GM03348 (cell line): ENCODE results near the gene RAB3IP.
A peak's percentile ranks its signal among the peaks of the same experiment; 100 is the strongest.
"Not testable (repeated sequence)": the region's sequence is repeated elsewhere in the genome, so short reads cannot be mapped to it uniquely, and the experiment has no call there.

Experiments used
- DNase-seq: peaks from one replicate; pipeline ENCODE4 v3.0.0; 2012; ENCODE audit warnings: low spot score

Gene RAB3IP

DNA sequence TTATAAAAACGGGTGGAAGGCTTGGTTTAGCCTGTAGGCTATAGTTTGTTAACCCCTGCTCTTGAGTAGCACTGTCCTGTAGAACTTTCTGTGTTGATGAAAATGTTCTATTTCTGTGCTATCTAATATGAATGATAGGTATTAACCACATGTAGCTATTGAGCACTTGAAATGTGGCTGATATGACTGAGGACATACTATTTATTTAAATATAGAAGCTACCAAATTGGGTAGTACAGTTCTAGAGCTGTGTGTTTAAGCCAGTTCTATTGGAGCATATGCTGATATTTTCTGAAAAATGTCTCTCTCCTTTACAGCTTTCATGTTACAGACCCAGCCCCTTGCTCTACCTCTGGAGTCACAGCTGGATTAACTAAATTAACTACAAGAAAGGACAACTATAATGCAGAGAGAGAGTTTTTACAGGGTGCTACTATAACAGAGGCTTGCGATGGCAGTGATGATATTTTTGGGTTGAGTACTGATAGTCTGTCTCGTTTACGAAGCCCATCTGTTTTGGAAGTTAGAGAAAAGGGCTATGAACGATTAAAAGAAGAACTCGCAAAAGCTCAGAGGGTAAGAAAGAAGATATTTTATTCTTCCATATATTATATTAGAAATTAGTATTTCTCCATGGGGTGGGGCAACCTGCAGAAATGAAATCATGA lies 17.6 kb downstream of the RAB3IP start:
- no peak for DNase-seq

GRCh38 chr12:69758105-69758504 lies 19.4 kb downstream of the RAB3IP start:
- DNase-seq, result no peak

DNA sequence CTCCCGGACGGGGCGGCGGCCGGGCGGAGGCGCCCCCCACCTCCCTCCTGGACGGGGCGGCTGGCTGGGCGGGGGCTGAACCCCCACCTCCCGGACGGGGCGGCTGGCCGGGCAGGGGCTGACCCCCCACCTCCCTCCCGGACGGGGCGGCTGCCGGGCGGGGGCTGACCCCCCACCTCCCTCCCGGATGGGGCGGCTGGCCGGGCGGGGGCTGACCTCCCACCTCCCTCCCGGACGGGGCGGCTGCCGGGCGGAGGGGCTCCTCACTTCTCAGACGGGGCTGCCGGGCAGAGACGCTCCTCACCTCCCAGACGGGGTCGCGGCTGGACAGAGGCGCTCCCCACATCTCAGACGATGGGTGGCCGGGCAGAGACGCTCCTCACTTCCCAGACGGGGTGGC lies 20.9 kb downstream of the RAB3IP start:
- DNase-seq, result not testable (repeated sequence)

DNA sequence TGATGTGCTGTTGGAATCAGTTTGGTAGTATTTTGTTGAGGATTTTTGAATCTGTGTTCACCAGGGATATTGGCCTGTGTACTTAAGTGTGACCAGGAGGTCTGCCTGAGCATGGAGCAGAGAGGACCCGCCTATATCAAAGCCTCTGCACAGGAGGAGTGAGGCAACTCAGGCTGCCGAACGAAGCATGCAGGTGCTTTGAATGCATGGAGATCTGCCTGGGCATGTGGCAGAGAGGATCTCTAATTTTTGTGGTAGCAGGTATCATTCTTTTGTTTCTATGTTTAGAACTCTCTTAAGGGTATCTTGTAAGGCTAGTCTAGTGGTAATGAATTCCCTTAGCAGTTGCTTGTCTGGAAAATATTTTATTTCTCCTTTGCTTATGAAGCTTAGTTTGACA lies 26.9 kb downstream of the RAB3IP start:
- DNase-seq, result no peak

GRCh38 chr12:69766260-69766659 lies 27.6 kb downstream of the RAB3IP start:
- DNase-seq, result no peak

GRCh38 chr12:69779928-69780327 lies 41.3 kb downstream of the RAB3IP start:
- peak; percentile 38 for DNase-seq

DNA sequence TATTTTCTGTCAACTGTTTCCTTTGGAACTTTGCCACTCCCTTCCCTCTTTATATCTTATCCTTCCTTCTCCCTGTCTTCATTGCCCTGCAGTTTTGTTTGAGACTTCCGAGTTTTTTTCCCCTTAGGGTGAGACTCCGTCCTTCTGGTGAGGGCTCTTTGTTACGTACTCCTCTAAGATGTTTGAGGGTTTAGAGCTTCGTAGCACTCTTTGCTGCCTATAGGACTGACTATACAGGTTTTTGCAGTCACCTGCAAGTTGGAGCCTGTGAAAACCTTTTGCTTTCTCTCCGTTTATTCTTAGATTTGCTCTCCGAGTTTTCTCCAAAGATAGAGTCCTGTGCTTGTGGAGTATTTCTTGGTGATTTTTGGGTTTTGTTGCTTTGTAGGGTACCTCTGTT lies 44.7 kb downstream of the RAB3IP start:
- DNase-seq, result no peak

GRCh38 chr12:69789351-69789750 lies 50.7 kb downstream of the RAB3IP start:
- DNase-seq, result no peak

DNA sequence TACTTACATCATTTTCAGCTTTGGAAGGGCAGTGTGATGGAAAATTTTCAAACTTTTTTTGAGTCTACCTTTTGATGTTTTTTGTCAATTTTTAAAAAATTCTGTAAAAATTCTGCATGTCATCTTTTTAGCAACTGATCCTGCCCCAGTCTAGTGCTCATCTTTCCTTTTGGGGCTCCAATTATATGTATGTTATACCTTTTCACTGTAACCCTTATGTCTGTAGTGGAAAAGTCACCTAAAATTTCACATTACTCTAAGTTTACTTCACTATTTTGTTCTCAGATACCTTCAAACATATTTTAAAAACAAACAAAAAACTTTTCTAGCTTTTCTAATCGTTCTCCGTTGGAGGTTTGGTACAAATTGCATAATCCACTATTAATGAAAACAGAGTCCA lies 53.9 kb downstream of the RAB3IP start:
- no peak for DNase-seq

- not testable (repeated sequence) for DNase-seq
Observed at GRCh38 chr12:69807101-69807897, 68.6 kb downstream of the RAB3IP start.

DNA sequence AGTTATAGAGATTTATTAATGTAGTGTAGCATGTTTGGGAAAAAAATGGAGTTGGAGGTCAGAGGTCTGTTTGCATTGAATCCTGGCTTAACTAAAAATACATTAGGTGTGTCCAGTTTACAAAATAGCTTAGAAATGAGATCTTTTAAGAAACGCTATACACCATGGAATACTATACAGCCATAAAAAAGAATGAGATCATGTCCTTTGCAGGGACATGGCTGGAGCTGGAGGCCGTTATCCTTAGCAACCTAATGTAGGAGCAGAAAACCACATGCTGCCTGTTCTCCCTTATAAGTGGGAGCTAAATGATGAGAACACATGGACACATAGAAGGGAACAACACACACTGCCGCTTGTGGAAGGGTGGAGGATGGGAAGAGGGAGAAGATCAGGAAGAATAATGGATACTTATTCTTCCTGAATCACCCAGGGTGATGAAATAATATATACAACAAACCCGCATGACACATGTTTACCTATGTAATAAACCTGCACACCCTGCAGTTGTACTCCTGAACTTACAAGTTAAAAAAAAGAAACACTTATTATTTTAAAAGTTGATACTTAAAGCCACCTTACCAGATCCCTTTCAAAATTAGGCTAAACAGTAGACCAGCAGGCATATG lies 72.3 kb downstream of the RAB3IP start:
- no peak for DNase-seq

- no peak for DNase-seq
Observed at GRCh38 chr12:69816082-69816481, 77.4 kb downstream of the RAB3IP start.

GRCh38 chr12:69821032-69821455 lies 82.4 kb downstream of the RAB3IP start:
- no peak for DNase-seq

- peak; percentile 11 for DNase-seq
Observed at GRCh38 chr12:69821456-69822159, 82.9 kb downstream of the RAB3IP start.

DNA sequence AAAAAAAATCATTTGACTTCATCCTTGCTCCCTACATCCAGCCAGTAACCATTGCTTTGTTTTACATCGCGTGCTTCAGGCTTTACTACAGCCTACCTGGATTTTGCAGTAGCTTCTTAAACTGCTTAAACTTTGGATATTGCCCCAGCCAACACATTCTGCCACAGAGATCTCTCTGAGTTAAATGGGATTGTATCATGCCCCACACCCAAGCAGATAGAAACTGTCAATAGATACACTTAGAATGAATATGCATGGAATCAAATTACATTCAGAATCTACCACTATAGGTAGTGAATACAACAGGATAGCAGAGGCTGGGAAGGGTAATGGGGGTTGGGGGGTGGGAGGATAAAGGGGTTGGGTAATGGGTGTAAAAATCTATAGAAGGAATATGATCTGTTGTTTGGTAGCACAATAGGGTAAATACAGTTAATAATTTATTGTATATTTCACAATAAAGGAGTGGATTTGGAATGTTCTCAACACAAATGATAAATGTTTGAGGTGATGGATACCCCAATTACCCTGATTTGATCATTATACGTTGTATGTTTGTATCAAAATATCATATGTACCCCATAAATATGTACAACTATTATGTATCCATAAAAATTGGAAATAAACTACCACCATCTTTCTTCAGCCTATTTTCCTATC lies 83.7 kb downstream of the RAB3IP start:
- DNase-seq, result no peak

- no peak for DNase-seq
Observed at GRCh38 chr12:69824028-69824427, 85.4 kb downstream of the RAB3IP start.

DNA sequence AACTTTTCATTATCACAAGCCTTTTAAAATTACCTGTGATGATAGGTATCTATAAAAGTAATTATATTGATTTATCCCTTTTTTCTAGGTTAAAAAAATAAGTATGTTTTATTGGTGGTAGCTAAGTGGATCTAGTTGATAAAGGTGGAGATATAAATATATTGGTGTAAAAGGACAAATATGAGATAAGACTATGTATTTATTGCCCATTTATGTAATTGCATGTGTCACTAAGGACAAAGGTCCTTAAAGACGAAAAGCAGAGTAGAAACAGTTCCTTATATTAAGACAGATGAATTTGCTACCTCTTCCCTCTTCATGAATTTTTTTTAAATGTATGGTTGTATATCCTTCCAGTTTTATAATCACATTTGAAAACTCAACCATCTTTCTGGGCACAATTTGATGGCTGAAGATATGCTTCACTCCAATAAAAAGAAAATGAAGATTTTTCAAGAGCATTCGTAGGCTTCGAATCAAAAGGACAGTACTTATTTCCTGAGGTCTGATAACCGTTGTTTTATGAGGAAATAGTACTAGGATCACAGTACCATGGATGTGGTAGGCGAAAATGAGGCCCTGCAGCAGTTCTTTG lies 86.4 kb downstream of the RAB3IP start, which contains the start of gene MYRFL:
TSS of gene MYRFL (plus strand) at position 262 of the 595 bp plus-strand sequence. CDS start at position 553, 291 bp downstream.
- DNase-seq, result no peak

DNA sequence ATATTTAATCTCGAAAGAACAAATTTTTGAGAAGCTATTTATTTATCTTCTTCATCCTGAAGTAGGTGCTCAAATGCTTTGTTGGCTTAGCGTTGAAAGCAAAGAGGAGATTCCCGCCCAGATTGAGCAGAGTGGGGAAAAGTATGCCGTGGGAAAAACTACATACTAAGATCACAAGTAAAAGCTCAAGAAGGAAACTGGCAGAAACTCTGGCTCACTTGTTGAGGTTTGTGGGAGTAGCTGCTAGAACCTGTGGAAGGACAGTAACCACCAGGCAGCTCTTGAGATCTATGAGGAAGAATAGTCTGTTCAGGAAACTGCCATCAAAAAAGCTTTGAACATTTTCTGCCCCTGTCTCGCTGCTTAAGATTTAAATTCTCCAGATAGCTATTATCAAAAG lies 90.2 kb downstream of the RAB3IP start:
- DNase-seq, result no peak

GRCh38 chr12:69833696-69834095 lies 95.0 kb downstream of the RAB3IP start:
- no peak for DNase-seq

DNA sequence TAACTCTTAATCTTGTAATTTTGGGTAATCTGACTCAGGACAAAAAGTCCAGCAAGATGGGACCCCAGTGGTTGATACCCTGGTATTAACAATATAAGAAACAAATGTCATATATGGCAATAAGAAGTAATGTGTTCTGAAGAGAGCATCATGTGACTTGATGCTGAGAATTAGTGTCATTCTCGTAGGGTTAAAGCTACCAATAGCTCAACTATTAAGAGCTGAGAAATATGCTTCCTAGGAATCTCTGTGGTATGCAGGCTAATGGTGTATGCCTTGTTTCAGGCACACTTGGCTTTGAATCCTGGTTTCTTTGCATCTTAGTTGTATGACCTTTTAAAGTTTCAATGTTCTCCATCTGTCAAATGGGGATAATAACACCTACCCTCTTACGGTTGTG lies 95.5 kb downstream of the RAB3IP start:
- no peak for DNase-seq

DNA sequence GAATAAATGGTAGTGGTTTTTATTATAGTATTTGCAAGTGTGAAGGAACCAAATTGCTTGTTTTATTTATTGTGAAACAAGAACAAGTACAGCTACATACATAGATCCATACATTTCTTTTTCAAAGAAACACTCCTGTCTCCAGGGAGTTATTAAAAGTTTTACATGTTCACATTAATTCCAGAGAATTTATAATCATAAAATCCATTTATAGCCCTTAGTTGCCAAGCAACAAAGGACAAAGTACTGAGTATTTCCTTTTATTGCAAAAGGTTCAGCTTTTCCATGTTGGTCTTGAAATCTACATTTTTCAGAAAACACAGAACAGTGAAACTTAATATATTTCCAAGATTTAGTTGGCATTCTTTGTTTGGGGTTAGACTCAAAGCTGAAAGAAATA lies 95.9 kb downstream of the RAB3IP start:
- DNase-seq, result no peak
